ENCODE measurements around the gene ITGAE.
"Not testable (repeated sequence)": the region's sequence is repeated elsewhere in the genome, so short reads cannot be mapped to it uniquely, and the experiment has no call there.

ITGAE gene

GRCh38 chr17:3718201-3718600, 82.8 kb downstream of the ITGAE start:
- TF ChIP-seq JUND (IDR thresholded peaks at IDR 0.05; ENCODE audit: low read depth) = no peak
- in situ Hi-C loops (cut with HindIII; ENCODE audit: low pct_unique_long_range_greater_than_20kb, low sequenced_read_pairs) = no loop called here
- DNase-seq (ENCODE audit: low read depth in 1 of 2, low spot score in 1 of 2) = no peak

DNA sequence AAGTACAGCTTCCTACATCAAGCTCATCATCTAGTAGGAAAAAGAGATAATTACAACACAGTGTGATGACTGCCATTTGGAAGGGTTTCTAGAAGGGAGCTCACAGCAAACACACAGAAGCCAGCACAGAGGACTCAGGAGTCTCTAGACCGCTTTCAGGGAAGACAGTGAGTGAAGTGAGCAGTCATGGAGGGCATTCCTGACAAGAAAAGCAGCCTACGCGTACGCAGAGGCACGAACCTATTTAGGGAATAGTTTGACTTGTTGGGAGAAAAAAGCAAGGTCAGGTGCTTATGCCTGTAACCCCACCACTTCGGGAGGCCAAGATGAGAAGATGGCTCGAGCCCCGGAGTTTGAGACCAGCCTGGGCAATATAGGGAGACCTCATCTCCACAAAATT, 85.7 kb downstream of the ITGAE start:
- TF ChIP-seq JUND (IDR thresholded peaks at IDR 0.05; ENCODE audit: low read depth) = no peak
- in situ Hi-C loops (cut with HindIII; ENCODE audit: low pct_unique_long_range_greater_than_20kb, low sequenced_read_pairs) = no loop called here
- DNase-seq (ENCODE audit: low read depth in 1 of 2, low spot score in 1 of 2) = no peak

DNA sequence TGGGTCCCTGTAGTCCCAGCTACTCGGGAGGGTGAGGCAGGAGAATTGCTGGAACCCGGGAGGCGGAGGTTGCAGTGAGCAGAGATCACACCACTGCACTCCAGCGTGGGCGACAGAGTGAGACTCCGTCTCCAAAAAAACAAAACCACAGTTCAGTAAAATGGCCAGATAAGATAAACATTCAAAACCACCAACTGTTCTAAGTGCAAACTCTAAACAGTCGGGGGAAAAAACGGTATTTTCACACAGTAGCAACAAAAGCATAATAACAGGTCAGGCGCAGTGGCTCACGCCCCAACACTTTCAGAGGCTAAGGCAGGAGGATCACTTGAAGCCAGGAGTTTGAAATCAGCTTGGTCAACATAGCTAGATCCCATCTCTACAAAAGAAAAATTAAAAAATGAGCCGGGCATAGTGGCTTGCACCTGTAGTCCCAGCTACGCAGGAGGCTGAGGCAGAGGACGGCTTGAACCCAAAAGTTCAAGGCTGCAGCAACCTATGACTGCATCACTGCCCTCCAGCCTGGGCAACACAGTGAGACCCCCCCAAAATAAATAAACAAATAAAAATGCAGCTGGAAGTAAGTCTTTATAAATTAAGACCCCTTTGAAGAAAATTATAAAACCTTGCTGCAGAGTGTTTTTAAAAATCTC, 88.1 kb downstream of the ITGAE start:
- DNase-seq (ENCODE audit: low read depth in 1 of 2, low spot score in 1 of 2) = no peak
- in situ Hi-C loops (cut with HindIII; ENCODE audit: low pct_unique_long_range_greater_than_20kb, low sequenced_read_pairs) = no loop called here
- no peak for TF ChIP-seq JUND (IDR thresholded peaks at IDR 0.05; ENCODE audit: low read depth)

- no peak for DNase-seq (ENCODE audit: low read depth in 1 of 2, low spot score in 1 of 2)
- in situ Hi-C loops (cut with HindIII; ENCODE audit: low pct_unique_long_range_greater_than_20kb, low sequenced_read_pairs) = no loop called here
These were observed 90.0 kb downstream of the ITGAE start for GRCh38 chr17:3710951-3711383.

GRCh38 chr17:3708366-3708765, 92.6 kb downstream of the ITGAE start:
- no peak for DNase-seq (ENCODE audit: low read depth in 1 of 2, low spot score in 1 of 2)
- no peak for TF ChIP-seq JUND (IDR thresholded peaks at IDR 0.05; ENCODE audit: low read depth)
- in situ Hi-C loops (cut with HindIII; ENCODE audit: low pct_unique_long_range_greater_than_20kb, low sequenced_read_pairs) = no loop called here

More at GRCh38 chr17:3710951-3711383, 90.0 kb downstream of the ITGAE start:
- TF ChIP-seq JUND (IDR thresholded peaks at IDR 0.05; ENCODE audit: low read depth) = no peak

GRCh38 chr17:3705718-3705984, 95.3 kb downstream of the ITGAE start:
- in situ Hi-C loops (cut with HindIII; ENCODE audit: low pct_unique_long_range_greater_than_20kb, low sequenced_read_pairs); DNase-seq (ENCODE audit: low read depth in 1 of 2, low spot score in 1 of 2): not testable (repeated sequence)

GRCh38 chr17:3704931-3705717, 95.9 kb downstream of the ITGAE start:
- in situ Hi-C loops (cut with HindIII; ENCODE audit: low pct_unique_long_range_greater_than_20kb, low sequenced_read_pairs) = no loop called here
- DNase-seq (ENCODE audit: low read depth in 1 of 2, low spot score in 1 of 2) = no peak
- TF ChIP-seq JUND (IDR thresholded peaks at IDR 0.05; ENCODE audit: low read depth) = no peak

DNA sequence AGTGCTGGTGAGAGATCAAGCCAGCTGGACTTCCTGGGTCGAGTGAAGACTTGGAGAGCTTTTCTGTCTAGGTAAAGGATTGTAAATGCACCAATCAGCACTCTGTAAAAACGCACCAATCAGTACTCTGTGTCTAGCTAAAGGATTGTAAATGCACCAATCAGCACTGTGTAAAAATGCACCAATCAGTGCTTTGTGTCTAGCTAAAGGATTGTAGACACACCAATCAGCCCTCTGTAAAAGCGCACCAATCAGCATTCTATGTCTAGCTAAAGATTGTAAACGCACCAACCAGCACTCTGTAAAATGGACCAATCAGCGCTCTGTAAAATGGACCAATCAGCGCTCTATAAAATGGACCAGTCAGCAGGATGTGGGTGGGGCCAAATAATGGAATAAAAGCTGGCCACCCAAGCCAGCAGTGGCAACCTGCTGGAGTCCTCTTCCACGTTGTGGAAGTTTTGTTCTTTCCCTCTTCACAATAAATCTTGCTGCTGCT, 98.9 kb downstream of the ITGAE start:
- in situ Hi-C loops (cut with HindIII; ENCODE audit: low pct_unique_long_range_greater_than_20kb, low sequenced_read_pairs); DNase-seq (ENCODE audit: low read depth in 1 of 2, low spot score in 1 of 2): not testable (repeated sequence)

DNA sequence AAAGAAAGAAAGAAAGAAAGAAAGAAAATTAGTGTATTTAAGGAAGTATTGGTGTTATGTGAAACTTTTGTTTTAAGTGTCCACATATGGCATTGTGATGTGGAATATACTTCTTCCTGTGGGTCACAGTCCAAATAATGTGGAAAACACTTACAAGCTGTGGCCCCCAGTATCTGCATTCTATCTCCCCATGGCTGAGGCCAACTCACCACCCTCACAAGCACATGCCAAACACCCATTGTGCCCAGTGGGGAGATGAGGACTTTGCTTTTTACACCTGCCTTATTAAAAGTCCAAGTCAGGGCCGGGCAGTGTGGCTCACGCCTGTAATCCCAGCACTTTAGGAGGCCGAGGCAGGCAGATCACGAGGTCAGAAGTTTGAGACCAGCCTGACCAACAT, 101.0 kb downstream of the ITGAE start:
- DNase-seq (ENCODE audit: low read depth in 1 of 2, low spot score in 1 of 2) = no peak
- in situ Hi-C loops (cut with HindIII; ENCODE audit: low pct_unique_long_range_greater_than_20kb, low sequenced_read_pairs) = no loop called here
- no peak for TF ChIP-seq JUND (IDR thresholded peaks at IDR 0.05; ENCODE audit: low read depth)

GRCh38 chr17:3698139-3698538, 102.8 kb downstream of the ITGAE start:
- no peak for DNase-seq (ENCODE audit: low read depth in 1 of 2, low spot score in 1 of 2)
- TF ChIP-seq JUND (IDR thresholded peaks at IDR 0.05; ENCODE audit: low read depth) = no peak
- in situ Hi-C loops (cut with HindIII; ENCODE audit: low pct_unique_long_range_greater_than_20kb, low sequenced_read_pairs) = no loop called here

DNA sequence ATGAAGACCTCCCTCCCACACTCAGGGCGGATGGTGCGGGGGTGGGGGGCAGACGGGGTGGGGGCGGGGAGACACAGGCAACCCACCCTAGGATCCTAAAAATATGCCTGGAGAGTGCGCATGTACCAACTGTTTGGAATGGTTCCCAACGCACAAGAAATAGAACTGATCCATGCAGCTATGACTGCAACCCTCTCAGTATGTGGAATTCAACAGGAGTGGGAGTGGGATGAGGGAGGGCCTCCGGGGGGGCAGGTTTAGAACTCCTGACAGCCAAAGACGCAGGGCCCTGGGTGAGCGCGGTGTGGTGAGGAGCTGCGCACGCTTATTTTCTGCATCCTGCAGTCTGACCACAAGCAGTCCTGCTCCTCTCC, 103.9 kb downstream of the ITGAE start:
- TF ChIP-seq JUND (IDR thresholded peaks at IDR 0.05; ENCODE audit: low read depth) = no peak
- in situ Hi-C loops (cut with HindIII; ENCODE audit: low pct_unique_long_range_greater_than_20kb, low sequenced_read_pairs) = no loop called here
- no peak for DNase-seq (ENCODE audit: low read depth in 1 of 2, low spot score in 1 of 2)

DNA sequence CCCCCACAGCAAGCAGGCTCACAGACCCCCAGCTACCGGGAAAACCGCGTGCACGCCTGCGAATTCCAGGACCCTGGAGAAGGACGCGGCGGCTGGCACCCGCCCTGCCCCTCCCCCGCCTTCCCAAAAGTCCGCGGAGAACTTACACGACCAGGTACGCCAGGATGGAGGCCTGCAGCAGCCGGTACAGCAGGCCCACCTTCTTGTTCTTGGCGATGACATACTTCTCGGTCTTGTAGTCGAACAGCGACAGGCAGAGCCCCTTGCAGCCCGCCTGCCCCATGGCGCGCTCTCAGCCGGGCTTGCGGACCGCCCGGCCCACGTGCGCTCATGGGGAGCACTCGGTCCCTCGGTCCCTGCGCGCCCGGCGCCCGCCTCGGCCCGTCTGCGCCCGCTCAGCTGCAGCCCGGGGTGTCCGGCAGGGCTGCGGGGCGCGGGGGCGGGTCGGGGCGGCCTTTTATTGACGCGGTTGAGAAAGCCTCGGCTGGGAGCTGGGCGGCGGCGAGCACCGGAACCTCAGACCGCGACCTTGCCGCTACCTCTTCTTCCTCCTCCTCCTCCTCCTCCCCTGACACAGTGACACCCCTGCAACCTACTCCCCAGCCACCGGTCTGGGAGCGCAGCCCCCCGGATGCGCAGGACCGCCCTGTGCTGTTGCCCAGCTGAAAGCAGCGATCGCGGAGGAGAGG, 105.1 kb downstream of the ITGAE start, which contains the start of gene P2RX5:
TSS of gene P2RX5 (minus strand) at position 433 of the 689 bp plus-strand sequence. CDS start at position 283, 150 bp downstream.
- no peak for TF ChIP-seq JUND (IDR thresholded peaks at IDR 0.05; ENCODE audit: low read depth)
- DNase-seq (ENCODE audit: low read depth in 1 of 2, low spot score in 1 of 2) = peak in 1 of 2 experiments; percentile 30

DNA sequence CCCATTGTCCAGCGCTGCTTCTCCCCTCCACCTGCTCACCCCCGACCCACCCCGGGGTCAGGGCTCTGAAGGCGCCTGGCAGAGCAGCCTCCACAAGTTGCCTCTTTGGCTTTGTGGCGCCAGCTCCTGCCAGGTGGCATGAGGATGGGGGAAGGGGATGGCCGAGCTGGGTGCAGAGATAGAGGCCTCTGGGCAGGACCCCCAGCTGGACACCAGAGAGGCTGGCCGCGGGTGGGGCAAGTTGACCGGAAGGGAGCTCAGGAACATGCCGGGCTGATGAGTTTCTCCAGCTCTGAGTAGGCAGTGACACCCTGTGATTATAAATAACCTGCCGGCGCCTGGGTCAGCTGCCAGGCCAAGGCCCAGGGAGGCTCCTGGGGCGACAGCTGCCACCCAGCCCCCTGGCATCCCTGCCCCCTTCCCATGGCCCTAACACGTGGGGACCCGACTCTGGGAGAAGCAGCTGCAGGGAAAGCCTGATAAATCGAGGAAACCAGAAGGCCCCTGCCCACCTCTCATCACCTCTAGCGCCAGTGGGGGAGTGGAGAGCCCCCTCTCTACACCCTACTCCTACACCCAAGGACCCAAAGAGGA, 105.8 kb downstream of the ITGAE start:
- in situ Hi-C loops (cut with HindIII; ENCODE audit: low pct_unique_long_range_greater_than_20kb, low sequenced_read_pairs) = no loop called here
- no peak for TF ChIP-seq JUND (IDR thresholded peaks at IDR 0.05; ENCODE audit: low read depth)
- DNase-seq (ENCODE audit: low read depth in 1 of 2, low spot score in 1 of 2) = no peak

More for the DNA sequence above, 105.1 kb downstream of the ITGAE start, which contains the start of gene P2RX5:
- in situ Hi-C loops (cut with HindIII; ENCODE audit: low pct_unique_long_range_greater_than_20kb, low sequenced_read_pairs) = no loop called here
